Heart left ventricle (tissue), 16 donors: ENCODE data around the gene SELENOO. TPM values are rescaled to one million over a fixed set of nuclear protein-coding genes. Genes with fewer than 3 reads are reported as not detected.

Source experiments
- ATAC-seq, 4 donors: fragments of 200-7000 bp; cut with Tn5 transposase; one replicate each; pipeline ENCODE4 v1.9.1; 2020 to 2022; ENCODE audit warnings: moderate library complexity in 4 of 4, mild to moderate bottlenecking in 3 of 4, moderate number of reproducible peaks in 1 of 4
- DNase-seq, 5 donors: peaks; one replicate each; pipeline ENCODE4 v3.0.0-alpha.2; 2020
- H3K27ac ChIP-seq, 12 donors: fragments of 200-600 bp; sonication (generic) in 4 of 12; one replicate each; pipeline versions ENCODE4 v1.5.0 to v1.8.0; 2016 to 2022; ENCODE audit warnings: mild to moderate bottlenecking in 2 of 12
- H3K27me3 ChIP-seq, 9 donors: fragments of 200-600 bp; sonication (generic) in 2 of 9; one replicate each; pipeline versions ENCODE4 v1.5.1 to v1.8.0; 2016 to 2022; ENCODE audit warnings: mild to moderate bottlenecking in 3 of 9
- H3K36me3 ChIP-seq, 9 donors: fragments of 200-600 bp; sonication (generic) in 2 of 9; one replicate each; pipeline versions ENCODE4 v1.5.0 to v1.8.0; 2018 to 2022; ENCODE audit warnings: mild to moderate bottlenecking in 2 of 9
- H3K4me1 ChIP-seq, 12 donors: fragments of 200-600 bp; sonication (generic) in 4 of 12; one replicate each; pipeline versions ENCODE4 v1.5.0 to v1.8.0; 2016 to 2022; ENCODE audit warnings: mild to moderate bottlenecking in 3 of 12
- H3K4me3 ChIP-seq, 12 donors: fragments of 200-600 bp; sonication (generic) in 4 of 12; one replicate each; pipeline versions ENCODE4 v1.5.0 to v1.8.0; 2017 to 2022; ENCODE audit warnings: mild to moderate bottlenecking in 9 of 12, moderate library complexity in 4 of 12
- H3K9me3 ChIP-seq, 12 donors: fragments of 200-600 bp; sonication (generic) in 4 of 12; one replicate each; pipeline versions ENCODE4 v1.5.0 to v1.8.0; 2016 to 2022; ENCODE audit warnings: mild to moderate bottlenecking in 1 of 12
- POLR2A ChIP-seq, 2 donors: fragments of 450-650 bp; IDR thresholded peaks; one replicate each; pipeline ENCODE4 v1.6.1; 2017; ENCODE audit warnings: antibody characterized with exemption in 2 of 2, mild to moderate bottlenecking in 2 of 2, moderate library complexity in 2 of 2
- WGBS, 4 donors: extraction: QIAGEN DNeasy Blood & Tissue Kit in 2 of 4; methylation state at CpG; one replicate each; pipeline versions ENCODE4 v1.1.5 to v1.1.7; 2013 to 2018; 5-methylcytosine and 5-hydroxymethylcytosine counted together
- intact Hi-C, 10 donors: fragments of 100-400 bp; cut with DNase I; formaldehyde crosslinking; loops; one replicate each; pipeline versions ENCODE4 v1.11.1 to v1.14.2; 2022
- polyA plus RNA-seq, 2 donors: library from polyadenylated mRNA; stranded (reverse); fragments of 200-250 nt; gene quantifications; one replicate each; pipeline ENCODE4 v1.2.3, GENCODE V29; 2013
- total RNA-seq, 9 donors: library from RNA; depleted of rRNA in 2 of 9; stranded (reverse); fragments of >200 nt in 2 of 9; fragmentation: NEBNext Ultra II Directional in 3 of 9; extraction: Animal tissue kit (Norgen Biotek cat#: 25700) in 3 of 9; gene quantifications; one replicate each; pipeline versions ENCODE4 v1.1.0 to v1.2.4, GENCODE V29; 2016 to 2023
- TF ChIP-seq, protein P1 (sequence below), 12 donors: fragments of 200-600 bp; sonication (generic) in 4 of 12; IDR thresholded peaks; one replicate each; pipeline versions ENCODE4 v1.5.0 to v1.8.0; 2018 to 2022; ENCODE audit warnings: antibody characterized with exemption in 12 of 12, mild to moderate bottlenecking in 5 of 12
- donor health status: ischemic (EF 13 %, LVEDD 7.1; RV severe dilation, severe dysfunction).
- donor health status: healthy with polysubstance abuse.
- donor health status: DM: no; HTN: yes; CAD: no.
- donor health status: DM: no; HTN: no; CAD: no.
- donor health status: ischemic (EF 25% LVEDD 6.9; RV normal size, moderate dysfunction).
- donor health status: ischemic (EF 25% LVEDD 5.7; RV mildly dilated, moderate dysfunction).
- donor health status: healthy.
- donor health status: DM: yes; HTN: yes; CAD: no.
- donor health status: ischemic (EF 35%, LVEDD 5.7; RV mildly dilated, moderate dysfunction).
- donor health status: nonischemic (EF 11% LVEDD 7.7; RV severe dilation, severe dysfunction).
- donor health status: DM: yes; HTN: yes; CAD: no.
- donor health status: PGD.
- donor health status: ischemic (EF 29% LVEDD 5.4; RV normal size, mild dysfunction).
- donor health status: nonischemic (EF 23%, LVEDD 6.1; RV moderate dilation, normal function).

Gene SELENOO
- total and polyA plus RNA-seq, 11 donors, result 10.4 to 23.8 (median 15.4) TPM

DNA sequence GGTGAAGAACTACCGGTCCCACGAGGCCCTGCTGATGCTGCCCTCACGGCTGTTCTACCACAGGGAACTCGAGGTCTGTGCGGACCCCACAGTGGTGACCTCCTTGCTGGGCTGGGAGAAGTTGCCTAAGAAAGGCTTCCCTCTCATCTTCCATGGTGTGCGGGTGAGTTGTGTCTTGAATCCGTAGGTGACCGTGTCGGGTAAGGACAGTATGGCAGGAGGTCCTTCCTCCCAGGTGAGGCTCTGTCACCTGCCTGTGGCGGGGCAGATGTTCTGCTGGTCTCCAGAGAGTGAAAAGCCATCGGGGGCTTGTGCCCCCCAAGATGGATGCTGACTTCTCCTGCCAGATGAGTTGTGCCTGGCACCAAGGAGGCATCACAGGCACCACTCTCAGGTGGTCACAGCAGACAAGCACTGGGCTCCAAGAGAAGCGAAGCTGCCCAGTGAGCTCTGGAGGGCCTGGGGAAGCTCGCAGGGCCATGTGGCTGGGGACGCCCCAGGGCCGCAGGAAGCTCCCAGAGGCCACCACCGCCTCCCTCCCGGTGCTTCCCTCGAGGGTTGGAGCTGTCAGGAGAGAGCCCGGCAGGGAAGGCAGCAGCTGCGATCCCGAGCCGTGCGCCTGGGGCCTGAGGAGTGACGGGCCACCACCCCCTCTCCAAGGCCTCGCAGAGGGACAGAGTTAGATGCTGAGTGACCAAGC lies 47.6 kb upstream of the SELENOO start:
- 73 to 82% (median 78%) methylated on average over 11 to 25 of the region's 25 CpGs for WGBS, 4 donors
- intact Hi-C loops, result loop anchor here in 1 of 10 donors (10.0 kb wide), 1 partner anchor 192 kb away; the partner anchor contains the start of gene PPP6R2
- Histone ChIP-seq H3K36me3 (no peaks in the 10 kb centered on the region), H3K27me3 (peaks cover 0 to 6% (median 0%) of the 10 kb centered on the region in 9 donors), H3K4me3 (no peak overlapping the region), H3K27ac (no peak overlapping the region), H3K4me1 (no peaks in the 10 kb centered on the region), H3K9me3 (no peaks in the 10 kb centered on the region)
- ATAC-seq (no peak), DNase-seq (no peak)
- TF ChIP-seq POLR2A (IDR thresholded peaks at IDR 0.05), result no peak
- TF ChIP-seq, protein P1, sequence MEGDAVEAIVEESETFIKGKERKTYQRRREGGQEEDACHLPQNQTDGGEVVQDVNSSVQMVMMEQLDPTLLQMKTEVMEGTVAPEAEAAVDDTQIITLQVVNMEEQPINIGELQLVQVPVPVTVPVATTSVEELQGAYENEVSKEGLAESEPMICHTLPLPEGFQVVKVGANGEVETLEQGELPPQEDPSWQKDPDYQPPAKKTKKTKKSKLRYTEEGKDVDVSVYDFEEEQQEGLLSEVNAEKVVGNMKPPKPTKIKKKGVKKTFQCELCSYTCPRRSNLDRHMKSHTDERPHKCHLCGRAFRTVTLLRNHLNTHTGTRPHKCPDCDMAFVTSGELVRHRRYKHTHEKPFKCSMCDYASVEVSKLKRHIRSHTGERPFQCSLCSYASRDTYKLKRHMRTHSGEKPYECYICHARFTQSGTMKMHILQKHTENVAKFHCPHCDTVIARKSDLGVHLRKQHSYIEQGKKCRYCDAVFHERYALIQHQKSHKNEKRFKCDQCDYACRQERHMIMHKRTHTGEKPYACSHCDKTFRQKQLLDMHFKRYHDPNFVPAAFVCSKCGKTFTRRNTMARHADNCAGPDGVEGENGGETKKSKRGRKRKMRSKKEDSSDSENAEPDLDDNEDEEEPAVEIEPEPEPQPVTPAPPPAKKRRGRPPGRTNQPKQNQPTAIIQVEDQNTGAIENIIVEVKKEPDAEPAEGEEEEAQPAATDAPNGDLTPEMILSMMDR (IDR thresholded peaks at IDR 0.05), result no peak

DNA sequence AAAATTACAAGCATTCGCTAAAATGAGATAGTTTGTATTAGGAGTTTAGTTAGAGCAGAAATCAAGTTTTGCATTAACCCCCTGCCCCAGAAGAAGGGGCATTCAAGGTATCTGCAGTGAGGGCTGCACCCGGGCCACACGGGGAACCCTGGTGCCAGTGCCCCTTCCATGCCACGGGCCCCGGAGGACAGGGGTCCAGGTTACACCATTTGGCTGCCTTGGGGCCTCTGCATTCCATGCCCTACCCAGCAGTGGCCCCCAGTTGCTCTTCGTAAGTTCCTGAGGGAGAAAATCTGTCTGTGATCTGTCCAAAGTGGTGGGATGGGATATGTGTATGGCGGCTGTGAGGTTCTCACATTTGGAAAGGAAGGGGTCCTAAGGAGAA lies 47.1 kb upstream of the SELENOO start:
- no peaks in the 10 kb centered on the region for H3K36me3 ChIP-seq
- H3K4me1 ChIP-seq, result no peaks in the 10 kb centered on the region
- H3K4me3 ChIP-seq, result no peak overlapping the region
- no peak for ATAC-seq
- intact Hi-C loops, result loop anchor here in 1 of 10 donors (10.0 kb wide), 1 partner anchor 191 kb away; the partner anchor contains the start of gene PPP6R2
- H3K27me3 ChIP-seq, result peaks cover 0 to 6% (median 0%) of the 10 kb centered on the region in 9 donors
- 83 to 91% (median 87%) methylated on average over 7 of the region's 7 CpGs for WGBS, 4 donors
- TF ChIP-seq POLR2A (IDR thresholded peaks at IDR 0.05), result no peak
- TF ChIP-seq, protein P1 (IDR thresholded peaks at IDR 0.05), result no peak
- no peak for DNase-seq
- H3K9me3 ChIP-seq, result no peaks in the 10 kb centered on the region
- H3K27ac ChIP-seq, result no peak overlapping the region

DNA sequence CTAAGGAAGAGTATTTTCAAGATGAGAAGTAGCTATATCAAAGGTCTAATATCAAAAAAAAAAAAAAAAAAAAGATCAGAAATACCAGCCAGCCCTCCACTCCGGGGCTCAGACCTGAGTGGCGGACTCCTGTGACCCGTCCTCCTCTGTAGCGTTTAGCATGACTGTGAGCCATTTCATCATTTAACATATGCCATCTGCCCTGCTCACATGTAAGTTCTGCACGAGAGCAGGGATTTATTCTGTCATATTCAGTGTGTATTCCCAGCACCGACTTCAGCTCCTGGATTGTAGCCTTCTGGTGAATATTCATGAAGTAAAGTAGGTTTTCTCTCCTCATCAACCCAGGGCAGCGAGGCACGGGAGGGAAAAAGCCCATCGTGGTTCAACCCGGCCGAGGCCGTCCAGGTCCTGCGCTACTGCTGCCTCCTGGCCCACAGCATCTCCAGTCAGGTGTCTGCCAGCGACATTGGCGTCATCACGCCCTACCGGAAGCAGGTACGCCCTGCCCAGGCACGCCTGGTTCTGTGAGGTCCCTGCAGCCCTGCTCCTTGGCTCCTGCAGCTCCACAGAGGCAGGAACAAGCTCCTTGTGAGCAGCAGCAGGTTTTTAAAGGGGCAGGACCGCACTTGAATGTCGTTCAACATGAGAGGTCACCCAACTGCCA lies 43.0 kb upstream of the SELENOO start:
- TF ChIP-seq POLR2A (IDR thresholded peaks at IDR 0.05), result no peak
- TF ChIP-seq, protein P1 (IDR thresholded peaks at IDR 0.05), result no peak
- Histone ChIP-seq H3K4me3 (no peak overlapping the region), H3K27ac (no peak overlapping the region), H3K9me3 (no peaks in the 10 kb centered on the region), H3K4me1 (no peaks in the 10 kb centered on the region), H3K27me3 (peaks cover 0 to 10% (median 0%) of the 10 kb centered on the region in 9 donors), H3K36me3 (no peaks in the 10 kb centered on the region)
- ATAC-seq, result peak in 1 of 4 donors; percentile 12
- intact Hi-C loops, result loop anchor here in 1 of 10 donors (10.0 kb wide), 1 partner anchor 187 kb away; the partner anchor contains the start of gene PPP6R2
- no peak for DNase-seq
- WGBS, 4 donors, result 78 to 81% (median 81%) methylated on average over 21 of the region's 21 CpGs

DNA sequence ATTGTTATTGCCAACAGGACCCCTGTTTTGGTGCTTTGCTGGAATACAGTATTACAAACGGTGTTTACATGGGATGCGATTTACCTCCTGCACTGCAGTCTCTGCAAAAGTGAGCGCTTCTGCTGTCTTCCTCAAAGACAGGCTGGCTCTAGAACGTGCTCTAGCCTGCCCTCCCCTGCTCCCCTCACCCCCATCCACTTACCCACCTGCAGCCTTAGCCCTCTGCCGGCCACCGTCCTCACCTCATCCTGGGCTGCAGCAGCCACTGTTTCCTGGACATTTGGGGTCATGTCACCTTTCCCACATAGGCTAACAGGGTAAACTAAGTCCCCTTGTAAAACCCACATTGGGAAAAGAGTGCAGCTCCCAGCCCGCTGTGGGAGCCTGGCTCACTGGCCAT lies 39.9 kb upstream of the SELENOO start:
- Histone ChIP-seq H3K27ac (no peak overlapping the region), H3K36me3 (no peaks in the 10 kb centered on the region), H3K27me3 (peaks cover 0 to 10% (median 0%) of the 10 kb centered on the region in 9 donors), H3K4me3 (no peak overlapping the region), H3K9me3 (no peaks in the 10 kb centered on the region), H3K4me1 (no peaks in the 10 kb centered on the region)
- no peak for ATAC-seq
- intact Hi-C loops, result no loop called here
- no peak for DNase-seq
- WGBS, 4 donors, result 81 to 89% (median 84%) methylated on average over 6 to 7 of the region's 7 CpGs
- TF ChIP-seq, protein P1 (IDR thresholded peaks at IDR 0.05), result no peak
- no peak for TF ChIP-seq POLR2A (IDR thresholded peaks at IDR 0.05)
